Measurements from ENCODE around the gene SLC6A18. TPM values are rescaled to one million over a fixed set of nuclear protein-coding genes. Genes with fewer than 3 reads are reported as not detected.

Gene SLC6A18
- total and polyA plus RNA-seq, 2 of the 13 experiments (the other 11 are each of a cell fraction or from before 2014, with no cell fraction given) = not detected

GRCh38 chr5:1181451-1182359 lies 43.5 kb upstream of the SLC6A18 start (continued):
- TF ChIP-seq ZSCAN21 (CRISPR knock-in tag; IDR thresholded peaks at IDR 0.05; ENCODE audit: borderline replicate concordance) = peak; percentile 72; the same call in 1 of the 2 replicates
- peak; percentile 97 for TF ChIP-seq HNF4G (IDR thresholded peaks at IDR 0.05; ENCODE audit: borderline replicate concordance, low read depth, low read length)
- peak; percentile 96 for TF ChIP-seq HNF4G (CRISPR knock-in tag; IDR thresholded peaks at IDR 0.05; ENCODE audit: borderline replicate concordance, low read depth)
- peak; percentile 23; the same call in 1 of the 2 replicates for TF ChIP-seq FOSL2 (CRISPR knock-in tag; IDR thresholded peaks at IDR 0.05)
- TF ChIP-seq RBAK (CRISPR knock-in tag; IDR thresholded peaks at IDR 0.05) = 0 out of 2 replicates have a peak, but pooled peaks have one; percentile 28
- 0 out of 2 replicates have a peak, but pooled peaks have one; percentile 34 for TF ChIP-seq ZNF784 (CRISPR knock-in tag; IDR thresholded peaks at IDR 0.05; ENCODE audit: borderline replicate concordance)
- peak; percentile 22; the same call in 1 of the 2 replicates for TF ChIP-seq ZNF543 (CRISPR knock-in tag; IDR thresholded peaks at IDR 0.05)
- TF ChIP-seq ZNF281 (CRISPR knock-in tag; IDR thresholded peaks at IDR 0.05; ENCODE audit: borderline replicate concordance) = peak; percentile 41; the same call in 1 of the 2 replicates
- no peak for TF ChIP-seq MXD1 (CRISPR knock-in tag; IDR thresholded peaks at IDR 0.05)
- no peak; a peak in 1 of 4 replicates for TF ChIP-seq HMGXB4 (CRISPR knock-in tag; IDR thresholded peaks at IDR 0.05; ENCODE audit: borderline replicate concordance in 1 of 2, low read depth in 1 of 2)
- TF ChIP-seq SAP130 (CRISPR knock-in tag; IDR thresholded peaks at IDR 0.05; ENCODE audit: low read depth) = peak; percentile 49; the same call in 1 of the 2 replicates
- TF ChIP-seq BCL3 (CRISPR knock-in tag; IDR thresholded peaks at IDR 0.05) = peak; percentile 52; the same call in 1 of the 2 replicates
- no peak for TF ChIP-seq MBNL3 (CRISPR knock-in tag; conservative IDR thresholded peaks at IDR 0.05)

Measured in HepG2 (cell line).